SU-DHL-6 (cell line): ENCODE measurements around the gene FCHSD1.

Experiments used
- H2AFZ ChIP-seq: fragments of 200-600 bp; sonication (generic); 2 replicates; pipeline ENCODE4 v1.6.1; 2014; ENCODE audit warnings: low read depth, mild to moderate bottlenecking, moderate library complexity, mixed read lengths, antibody characterized with exemption, low read length; ENCODE audit not compliant: severe bottlenecking
- H3F3A ChIP-seq: fragments of 200-600 bp; shearing (Covaris generic); 2 replicates; pipeline ENCODE4 v1.6.0; 2016; ENCODE audit warnings: antibody characterized with exemption, mild to moderate bottlenecking; ENCODE audit not compliant: insufficient read depth
- H3K27ac ChIP-seq: fragments of 200-600 bp; sonication (generic); 2 replicates; pipeline ENCODE4 v1.5.1; 2016; ENCODE audit warnings: low read depth, mild to moderate bottlenecking, low read length, moderate library complexity, mixed read lengths
- H3K27me3 ChIP-seq: fragments of 200-600 bp; sonication (generic), shearing (Covaris generic); 2 replicates; pipeline ENCODE4 v1.6.0; 2014; ENCODE audit warnings: mild to moderate bottlenecking, low read length
- H3K36me3 ChIP-seq: fragments of 200-600 bp; sonication (generic); 2 replicates; pipeline ENCODE4 v1.6.1; 2014; ENCODE audit warnings: mild to moderate bottlenecking, low read length, mixed read lengths
- H3K4me2 ChIP-seq: fragments of 300-600, 200-600 bp; shearing (Covaris generic), sonication (generic); 2 replicates; pipeline ENCODE4 v1.6.0; 2014; ENCODE audit warnings: low read length, low read depth, mild to moderate bottlenecking; ENCODE audit not compliant: poor library complexity, severe bottlenecking
- H3K4me3 ChIP-seq: fragments of 200-600 bp; sonication (generic); 2 replicates; pipeline ENCODE4 v1.5.1; 2014; ENCODE audit warnings: antibody characterized with exemption, low read length, mild to moderate bottlenecking, mixed read lengths; ENCODE audit not compliant: insufficient read depth, poor library complexity, severe bottlenecking
- H3K79me2 ChIP-seq: fragments of 200-600 bp; sonication (generic); 2 replicates; pipeline ENCODE4 v1.6.1; 2014; ENCODE audit warnings: mild to moderate bottlenecking, low read length, moderate library complexity; ENCODE audit not compliant: insufficient read depth
- H3K9ac ChIP-seq: fragments of 200-600 bp; sonication (generic); 2 replicates; pipeline ENCODE4 v1.7.0; 2014; ENCODE audit warnings: mild to moderate bottlenecking, low read length
- H3K9me2 ChIP-seq: fragments of 200-600 bp; sonication (generic); replicated peaks from 2 replicates; pipeline ENCODE4 v1.6.1; 2014; ENCODE audit warnings: low read length; ENCODE audit not compliant: insufficient read depth
- H3K9me3 ChIP-seq: fragments of 200-600 bp; sonication (generic); 2 replicates; pipeline ENCODE4 v1.6.1; 2014; ENCODE audit warnings: low read length, mixed read lengths; ENCODE audit not compliant: insufficient read depth
- H4K20me1 ChIP-seq: fragments of 200-600 bp; sonication (generic); 2 replicates; pipeline ENCODE4 v1.6.1; 2014; ENCODE audit warnings: low read depth, mild to moderate bottlenecking, antibody characterized with exemption, low read length, moderate library complexity, mixed read lengths
- CTCF ChIP-seq: fragments of 200-600 bp; sonication (generic); IDR thresholded peaks from one replicate; pipeline ENCODE4 v1.5.1; 2017; ENCODE audit warnings: antibody characterized with exemption, mild to moderate bottlenecking, low read length, moderate library complexity; ENCODE audit not compliant: insufficient read depth, poor library complexity, severe bottlenecking
- EZH2phosphoT487 ChIP-seq: fragments of 200-600 bp; sonication (generic), shearing (Covaris generic); conservative IDR thresholded peaks from 2 replicates; pipeline ENCODE4 v1.6.1; 2018; ENCODE audit warnings: mild to moderate bottlenecking, antibody characterized with exemption, low read length, moderate library complexity, mixed read lengths

Gene FCHSD1

GRCh38 chr5:141628175-141628788 is 22.9 kb downstream of the FCHSD1 start:
- H3K36me3 ChIP-seq: peaks cover 44% of the 10 kb centered on the region

GRCh38 chr5:141623611-141624010 is 27.6 kb downstream of the FCHSD1 start:
- Histone ChIP-seq H3K4me2 (no peak overlapping the region), H3K9ac (no peak overlapping the region), H3K27ac (no peak overlapping the region), H3K27me3 (no peaks in the 10 kb centered on the region), H3K9me2 (no peaks in the 10 kb centered on the region), H3K9me3 (no peaks in the 10 kb centered on the region), H3K36me3 (peaks cover 25% of the 10 kb centered on the region; the same call in 1 of the 2 replicates), H2AFZ (no peak overlapping the region), H3F3A (peaks cover 16% of the 10 kb centered on the region), H3K4me3 (no peak overlapping the region), H3K79me2 (no peaks in the 10 kb centered on the region), H4K20me1 (no peaks in the 10 kb centered on the region)
- TF ChIP-seq CTCF (no peak), EZH2phosphoT487 (no peak)

More at GRCh38 chr5:141628175-141628788, 22.9 kb downstream of the FCHSD1 start:
- Histone ChIP-seq H4K20me1 (peaks cover 3% of the 10 kb centered on the region), H3K4me2 (no peak overlapping the region), H3K27ac (no peak overlapping the region), H3K9me2 (no peaks in the 10 kb centered on the region), H3K9me3 (no peaks in the 10 kb centered on the region), H3K27me3 (no peaks in the 10 kb centered on the region), H3K9ac (no peak overlapping the region), H2AFZ (no peak overlapping the region), H3K4me3 (no peak overlapping the region), H3K79me2 (peaks cover 36% of the 10 kb centered on the region), H3F3A (no peaks in the 10 kb centered on the region)
- no peak for TF ChIP-seq EZH2phosphoT487
- no peak for TF ChIP-seq CTCF

GRCh38 chr5:141623186-141623585 is 28.0 kb downstream of the FCHSD1 start:
- no peaks in the 10 kb centered on the region for H3K9me3 ChIP-seq
- no peaks in the 10 kb centered on the region for H3K9me2 ChIP-seq
- H3K9ac ChIP-seq: no peak overlapping the region
- H3K27me3 ChIP-seq: no peaks in the 10 kb centered on the region
- H3K36me3 ChIP-seq: peaks cover 21% of the 10 kb centered on the region; the same call in 1 of the 2 replicates
- H2AFZ ChIP-seq: no peak overlapping the region
- peaks cover 16% of the 10 kb centered on the region for H3F3A ChIP-seq
- H3K4me3 ChIP-seq: no peak overlapping the region
- H3K27ac ChIP-seq: no peak overlapping the region
- TF ChIP-seq CTCF (no peak), EZH2phosphoT487 (no peak)
- no peaks in the 10 kb centered on the region for H4K20me1 ChIP-seq
- H3K4me2 ChIP-seq: no peak overlapping the region
- H3K79me2 ChIP-seq: peaks cover 4% of the 10 kb centered on the region; the same call in 1 of the 2 replicates
